Muscle layer of duodenum (tissue), 2 donors: Measurements from ENCODE around the gene DIRAS2.
A peak's percentile ranks its signal among the peaks of the same experiment; 100 is the strongest.
"Not testable (repeated sequence)": the region's sequence is repeated elsewhere in the genome, so short reads cannot be mapped to it uniquely, and the experiment has no call there.

Source experiments
- H3K27ac ChIP-seq: one replicate; pipeline ENCODE4 v1.7.0; 2013; ENCODE audit warnings: mild to moderate bottlenecking, low read length
- H3K27me3 ChIP-seq: one replicate; pipeline ENCODE4 v1.7.0; 2013; ENCODE audit warnings: low read depth, mild to moderate bottlenecking, control low read depth, low read length
- H3K36me3 ChIP-seq, 2 donors: one replicate each; pipeline ENCODE4 v1.7.0; 2013; ENCODE audit warnings: low read length in 2 of 2, control low read depth in 1 of 2, mild to moderate bottlenecking in 1 of 2; ENCODE audit not compliant: insufficient read depth in 2 of 2, control insufficient read depth in 1 of 2
- H3K4me1 ChIP-seq, 2 donors: one replicate each; pipeline ENCODE4 v1.7.0; 2013; ENCODE audit warnings: low read length in 2 of 2, mild to moderate bottlenecking in 2 of 2, control low read depth in 1 of 2, moderate library complexity in 1 of 2; ENCODE audit not compliant: insufficient read depth in 2 of 2, control insufficient read depth in 1 of 2
- H3K4me3 ChIP-seq, 2 donors: one replicate each; pipeline ENCODE4 v1.7.0; 2013; ENCODE audit warnings: low read length in 2 of 2, low read depth in 1 of 2, mild to moderate bottlenecking in 1 of 2
- H3K9me3 ChIP-seq, 2 donors: one replicate each; pipeline ENCODE4 v1.7.0; 2013; ENCODE audit warnings: low read length in 2 of 2, control low read depth in 1 of 2, mild to moderate bottlenecking in 1 of 2; ENCODE audit not compliant: control insufficient read depth in 1 of 2
- donor health status: healthy.

Gene DIRAS2

GRCh38 chr9:90642570-90643539 is at the start of gene DIRAS2:
TSS of gene DIRAS2 (minus strand) at chr9:90642824. CDS start at chr9:90613827, 28,997 bp downstream.
- Histone ChIP-seq H3K36me3 (no peaks in the 10 kb centered on the region), H3K4me1 (peaks cover 0 to 9% of the 10 kb centered on the region in 2 donors), H3K4me3 (peak within 1 kb of the TSS; percentile 47 to 66), H3K9me3 (no peaks in the 10 kb centered on the region), H3K27ac (no peak within 1 kb of the TSS), H3K27me3 (no peaks in the 10 kb centered on the region)

- Histone ChIP-seq H3K36me3 (no peaks in the 10 kb centered on the region), H3K27ac (no peak overlapping the region), H3K4me3 (no peak overlapping the region), H3K4me1 (no peaks in the 10 kb centered on the region), H3K27me3 (no peaks in the 10 kb centered on the region), H3K9me3 (peaks cover 0 to 3% of the 10 kb centered on the region in 2 donors)
These were observed 42.1 kb upstream of the DIRAS2 start for GRCh38 chr9:90684736-90685135.

DNA sequence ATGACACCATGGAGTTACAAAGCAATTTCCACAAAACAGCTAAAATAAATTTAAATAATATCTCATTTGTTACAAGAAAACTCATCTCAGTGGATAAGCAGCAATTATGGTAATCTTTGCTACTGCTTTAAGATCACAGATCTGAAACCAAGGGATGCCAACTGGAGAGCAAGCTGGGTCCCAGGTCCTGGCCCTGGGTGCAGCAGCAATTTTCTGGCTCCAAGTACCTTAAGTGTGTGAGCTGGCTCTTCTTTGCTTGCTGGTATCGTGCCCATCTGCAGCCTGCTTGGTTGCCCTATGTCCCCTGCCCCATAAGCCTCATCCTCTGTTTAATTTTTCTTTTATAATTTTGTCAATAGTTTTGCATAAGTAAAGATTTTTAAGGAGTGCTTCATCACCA is 41.5 kb upstream of the DIRAS2 start:
- Histone ChIP-seq H3K27me3 (no peaks in the 10 kb centered on the region), H3K9me3 (peaks cover 0 to 3% of the 10 kb centered on the region in 2 donors), H3K27ac (no peak overlapping the region), H3K4me3 (no peak overlapping the region), H3K36me3 (no peaks in the 10 kb centered on the region), H3K4me1 (no peaks in the 10 kb centered on the region)

DNA sequence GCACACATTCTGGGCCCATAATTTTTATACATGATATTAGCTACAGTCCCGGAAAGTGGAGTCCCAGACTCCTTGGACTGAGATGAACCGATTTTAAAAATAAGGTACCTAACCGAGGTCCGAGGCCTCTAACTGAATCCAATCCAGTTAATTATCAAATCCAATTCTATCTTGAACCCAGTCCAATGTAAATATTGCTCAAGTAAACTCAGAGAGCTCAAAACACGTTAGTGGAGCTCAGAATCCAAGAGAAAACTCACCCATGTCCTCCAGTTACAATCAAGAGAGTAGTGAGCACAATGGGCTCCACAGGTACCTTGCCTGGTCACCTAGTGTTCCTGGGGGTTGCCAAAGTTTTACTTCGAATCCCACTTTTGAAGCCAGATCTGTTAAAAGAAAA is 37.9 kb upstream of the DIRAS2 start:
- Histone ChIP-seq H3K9me3 (no peaks in the 10 kb centered on the region), H3K27ac (no peak overlapping the region), H3K27me3 (no peaks in the 10 kb centered on the region)

DNA sequence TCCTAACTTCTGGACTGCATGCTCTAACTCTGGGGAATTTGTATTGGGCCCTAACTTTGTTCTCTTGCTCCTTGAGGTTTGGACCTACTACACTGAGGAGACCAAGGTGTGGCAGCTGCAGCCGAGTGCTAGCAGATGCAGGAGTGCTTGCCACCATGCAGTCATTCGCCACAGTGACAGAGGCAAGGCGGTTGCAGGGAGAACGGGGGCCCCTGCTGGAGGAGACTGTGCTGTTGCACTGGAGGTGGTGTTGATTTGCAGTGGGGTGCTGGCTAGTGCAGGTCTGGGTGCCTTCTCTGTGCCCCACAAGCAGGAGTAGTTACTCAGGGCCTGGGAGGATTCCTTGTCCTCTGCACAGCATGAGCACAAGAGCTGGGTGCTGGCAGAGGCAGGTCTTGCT is 22.4 kb upstream of the DIRAS2 start:
- H3K36me3 ChIP-seq: no peaks in the 10 kb centered on the region
- no peaks in the 10 kb centered on the region for H3K4me1 ChIP-seq
- no peak overlapping the region for H3K27ac ChIP-seq
- H3K4me3 ChIP-seq: no peak overlapping the region
- H3K27me3 ChIP-seq: no peaks in the 10 kb centered on the region
- peaks cover 0 to 2% of the 10 kb centered on the region in 2 donors for H3K9me3 ChIP-seq

More for the DNA sequence above, 37.9 kb upstream of the DIRAS2 start:
- Histone ChIP-seq H3K4me1 (no peaks in the 10 kb centered on the region), H3K36me3 (no peaks in the 10 kb centered on the region), H3K4me3 (no peak overlapping the region)

DNA sequence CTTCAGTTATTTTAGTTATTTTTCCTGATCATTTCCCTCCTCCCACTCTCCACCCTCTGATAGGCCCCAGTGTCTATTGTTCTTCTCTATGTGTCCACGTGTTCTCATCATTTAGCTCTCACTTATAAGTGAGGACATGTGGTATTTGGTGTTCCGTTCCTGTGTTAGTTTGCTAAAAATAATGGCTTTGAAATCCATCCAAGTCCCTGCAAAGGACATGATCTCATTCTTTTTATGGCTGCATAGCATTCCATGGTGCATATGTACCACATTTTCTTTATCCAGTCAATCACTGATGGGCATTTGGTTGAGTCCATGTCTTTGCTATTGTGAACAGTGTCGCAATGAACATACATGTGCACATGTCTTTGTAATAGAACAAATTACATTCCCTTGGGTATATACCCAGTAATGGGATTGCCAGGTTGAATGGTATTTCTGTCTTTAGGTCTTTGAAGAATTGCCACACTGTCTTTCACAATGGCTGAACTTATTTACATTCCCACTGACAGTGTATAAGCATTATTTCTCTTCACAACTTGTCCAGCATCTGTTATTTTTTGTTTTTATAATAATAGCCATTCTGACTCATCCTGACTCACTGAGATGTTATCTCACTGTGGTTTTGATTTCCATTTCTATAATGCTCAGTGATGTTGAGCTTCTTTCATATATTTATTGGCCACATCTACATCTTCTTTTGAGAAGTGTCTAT is 17.2 kb upstream of the DIRAS2 start:
- Histone ChIP-seq H3K27ac (no peak overlapping the region), H3K4me3 (no peak overlapping the region), H3K4me1 (no peaks in the 10 kb centered on the region), H3K36me3 (no peaks in the 10 kb centered on the region), H3K27me3 (no peaks in the 10 kb centered on the region), H3K9me3 (peaks cover 0 to 2% of the 10 kb centered on the region in 2 donors)

- no peak overlapping the region for H3K4me3 ChIP-seq
- H3K9me3 ChIP-seq: peaks cover 0 to 2% of the 10 kb centered on the region in 2 donors
- H3K36me3 ChIP-seq: no peaks in the 10 kb centered on the region
- H3K27me3 ChIP-seq: no peaks in the 10 kb centered on the region
- no peak overlapping the region for H3K27ac ChIP-seq
- H3K4me1 ChIP-seq: no peaks in the 10 kb centered on the region
These were observed 16.2 kb upstream of the DIRAS2 start for GRCh38 chr9:90658783-90659182.

DNA sequence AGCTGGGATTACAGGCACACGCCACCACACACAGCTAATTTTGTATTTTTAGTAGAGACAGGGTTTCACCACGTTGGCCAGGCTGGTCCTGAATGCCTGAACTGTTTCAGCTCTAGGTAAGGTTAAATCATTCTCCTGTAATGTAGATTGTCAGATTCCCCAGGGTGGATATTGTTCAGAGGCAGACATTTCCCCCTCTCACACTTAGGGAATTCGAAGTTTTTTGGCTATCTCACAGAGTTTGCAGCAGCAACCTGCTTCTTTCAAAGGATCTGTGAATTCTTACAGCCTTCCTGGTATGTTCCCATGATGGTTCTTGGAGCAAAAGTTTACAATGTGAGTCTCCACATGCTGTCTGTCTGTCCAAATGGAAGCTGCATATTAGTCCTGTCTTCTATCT is 15.6 kb upstream of the DIRAS2 start:
- Histone ChIP-seq H3K36me3 (no peaks in the 10 kb centered on the region), H3K4me1 (no peaks in the 10 kb centered on the region), H3K27ac (no peak overlapping the region), H3K27me3 (no peaks in the 10 kb centered on the region), H3K4me3 (no peak overlapping the region), H3K9me3 (no peaks in the 10 kb centered on the region)

GRCh38 chr9:90656876-90657275 is 14.3 kb upstream of the DIRAS2 start:
- H3K4me1 ChIP-seq, H3K9me3 ChIP-seq, H3K27me3 ChIP-seq, H3K4me3 ChIP-seq, H3K36me3 ChIP-seq, H3K27ac ChIP-seq: not testable (repeated sequence)

DNA sequence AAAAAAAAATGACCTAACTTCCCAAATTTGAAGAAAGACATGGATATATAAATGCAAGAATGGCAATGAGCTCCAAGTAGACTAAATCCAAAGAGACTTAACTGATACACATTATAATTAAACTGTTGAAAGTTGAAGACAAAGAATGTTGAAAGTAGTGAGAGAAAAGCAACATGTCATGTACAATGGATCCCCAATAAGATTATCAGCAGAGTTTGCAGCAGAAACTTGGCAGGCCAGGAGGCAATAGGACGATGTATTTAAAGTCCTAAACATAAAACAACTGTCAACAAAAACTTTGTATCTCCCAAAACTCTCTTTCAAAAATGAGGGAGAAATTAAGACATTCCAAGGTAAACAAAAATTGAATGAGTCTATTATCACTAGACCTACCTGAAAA is 8.6 kb upstream of the DIRAS2 start:
- Histone ChIP-seq H3K4me3 (no peak overlapping the region), H3K36me3 (no peaks in the 10 kb centered on the region), H3K27ac (no peak overlapping the region), H3K4me1 (no peaks in the 10 kb centered on the region), H3K27me3 (no peaks in the 10 kb centered on the region), H3K9me3 (peaks cover 5 to 11% of the 10 kb centered on the region in 2 donors)

GRCh38 chr9:90647843-90648242 is 5.2 kb upstream of the DIRAS2 start:
- Histone ChIP-seq H3K9me3 (peaks cover 5 to 11% of the 10 kb centered on the region in 2 donors), H3K36me3 (no peaks in the 10 kb centered on the region), H3K27me3 (no peaks in the 10 kb centered on the region), H3K4me3 (no peak overlapping the region), H3K27ac (no peak overlapping the region), H3K4me1 (peaks cover 0 to 3% of the 10 kb centered on the region in 2 donors)
